Right lobe of liver (tissue), 6 donors: ENCODE data around the gene CIITA. TPM values are rescaled to one million over a fixed set of nuclear protein-coding genes. Genes with fewer than 3 reads are reported as not detected.

Source experiments
- ATAC-seq, 4 donors: fragments of 200-7000 bp; cut with Tn5 transposase; one replicate each; pipeline ENCODE4 v1.9.1; 2020; ENCODE audit warnings: mild to moderate bottlenecking in 4 of 4, moderate library complexity in 4 of 4
- DNase-seq, 3 donors: peaks; one replicate each; pipeline ENCODE4 v3.0.0-alpha.2; 2020
- H3K27ac ChIP-seq, 3 donors: fragments of 200-600 bp; one replicate each; pipeline ENCODE4 v1.8.0; 2022
- H3K27me3 ChIP-seq, 2 donors: fragments of 200-600 bp; one replicate each; pipeline ENCODE4 v1.8.0; 2022
- H3K36me3 ChIP-seq, 4 donors: fragments of 200-600 bp; sonication (generic) in 1 of 4; one replicate each; pipeline versions ENCODE4 v1.5.1 to v1.8.0; 2017 to 2022; ENCODE audit warnings: control low read depth in 1 of 4
- H3K4me1 ChIP-seq, 4 donors: fragments of 200-600 bp; sonication (generic) in 1 of 4; one replicate each; pipeline versions ENCODE4 v1.5.1 to v1.8.0; 2017 to 2022; ENCODE audit warnings: control low read depth in 1 of 4
- H3K4me3 ChIP-seq, 3 donors: fragments of 200-600 bp; one replicate each; pipeline ENCODE4 v1.8.0; 2022
- H3K9me3 ChIP-seq, 4 donors: fragments of 200-600 bp; sonication (generic) in 1 of 4; one replicate each; pipeline versions ENCODE4 v1.5.1 to v1.8.0; 2017 to 2022; ENCODE audit warnings: control low read depth in 1 of 4
- CTCF ChIP-seq, 4 donors: fragments of 200-600 bp in 3 of 4; fragments of 450-650 bp in 1 of 4; IDR thresholded peaks; one replicate each; pipeline versions ENCODE4 v1.5.1 to v1.8.0; 2016 to 2022; ENCODE audit warnings: antibody characterized with exemption in 4 of 4, mild to moderate bottlenecking in 2 of 4
- POLR2A ChIP-seq: fragments of 450-650 bp; IDR thresholded peaks from one replicate; pipeline ENCODE4 v1.6.1; 2017; ENCODE audit warnings: antibody characterized with exemption, mild to moderate bottlenecking
- WGBS: methylation state at CpG from one replicate; pipeline ENCODE4 v1.1.6; 2018; ENCODE audit warnings: low coverage, low lambda C conversion rate; ENCODE audit not compliant: insufficient coverage; ENCODE audit errors: missing lambda C conversion rate; 5-methylcytosine and 5-hydroxymethylcytosine counted together
- intact Hi-C, 2 donors: fragments of 100-400 bp; cut with DNase I; formaldehyde crosslinking; loops; one replicate each; pipeline versions ENCODE4 v1.11.2 to v1.14.1; 2022
- total RNA-seq, 6 experiments: library from RNA; depleted of rRNA in 2 of 6; stranded (reverse); fragments of >200 nt in 2 of 6; fragmentation: NEBNext Ultra II Directional in 3 of 6; extraction: Animal tissue kit (Norgen Biotek cat#: 25700) in 3 of 6; gene quantifications; one replicate each; pipeline versions ENCODE4 v1.1.0 to v1.2.4, GENCODE V29; 2016 to 2023
- donor health status: DM: no; HTN: yes; CAD: no.
- donor health status: DM: no; HTN: no; CAD: no.
- donor health status: DM: no; HTN: no; CAD: no.
- donor health status: DM: no; HTN: yes; CAD: no.
- donor health status: DM: no; HTN: yes; CAD: no.

The CIITA gene
- total RNA-seq, 6 experiments from 2014 or later = 0.95 to 6.4 (median 3.3) TPM

- H3K27ac ChIP-seq = no peak overlapping the region
- ATAC-seq (no peak), DNase-seq (no peak)
- no peak overlapping the region for H3K4me3 ChIP-seq
- peaks cover 0 to 10% (median 0%) of the 10 kb centered on the region in 4 donors for H3K36me3 ChIP-seq
- 82% methylated on average over 8 of the region's 8 CpGs for WGBS
- H3K27me3 ChIP-seq = no peaks in the 10 kb centered on the region
- H3K9me3 ChIP-seq = no peaks in the 10 kb centered on the region
- intact Hi-C loops = no loop called here
- TF ChIP-seq POLR2A (no peak), CTCF (IDR thresholded peaks at IDR 0.05) (no peak)
- H3K4me1 ChIP-seq = peaks cover 0 to 8% (median 4%) of the 10 kb centered on the region in 4 donors
Measured at GRCh38 chr16:10983159-10983558, 106.2 kb downstream of the CIITA start.

- Histone ChIP-seq H3K4me1 (peaks cover 0 to 8% (median 4%) of the 10 kb centered on the region in 4 donors), H3K9me3 (no peaks in the 10 kb centered on the region), H3K4me3 (no peak overlapping the region), H3K27me3 (no peaks in the 10 kb centered on the region), H3K36me3 (peaks cover 0 to 12% (median 3%) of the 10 kb centered on the region in 4 donors), H3K27ac (no peak overlapping the region)
- TF ChIP-seq CTCF (IDR thresholded peaks at IDR 0.05) = no peak
- TF ChIP-seq POLR2A = no peak
- 97% methylated on average over 5 of the region's 6 CpGs for WGBS
- ATAC-seq (no peak), DNase-seq (no peak)
- intact Hi-C loops = no loop called here
Measured at GRCh38 chr16:10984509-10984908, 107.5 kb downstream of the CIITA start.

Other genes starting within 250 kb of the CIITA start
- 1 to 10 TPM in 1 of 6 experiments, under 1 TPM in 3, not detected in 2; 0.20 to 1.3 (median 0.69) TPM for gene TEKT5, start 182.3 kb upstream of the CIITA start, total RNA-seq
- 10 to 100 TPM; 14.0 to 27.4 (median 20.9) TPM for gene NUBP1, start 133.4 kb upstream of the CIITA start, total RNA-seq
- under 1 TPM in 5 of 6 experiments, not detected in 1; 0.06 to 0.22 (median 0.13) TPM for gene TVP23A, start 58.4 kb upstream of the CIITA start, total RNA-seq
- gene DEXI, start 65.3 kb downstream of the CIITA start, total RNA-seq = 10 to 100 TPM; 35.8 to 93.8 (median 54.1) TPM
- gene CLEC16A, start 67.4 kb downstream of the CIITA start, total RNA-seq = 10 to 100 TPM; 15.2 to 25.9 (median 19.8) TPM